ENCODE data around the gene SURF4. TPM values are rescaled to one million over a fixed set of nuclear protein-coding genes. Genes with fewer than 3 reads are reported as not detected.
A peak's percentile ranks its signal among the peaks of the same experiment; 100 is the strongest.

The SURF4 gene
- total RNA-seq, 2 experiments from 2014 or later = 90.7 to 94.6 TPM

- Histone ChIP-seq H3K27ac (ENCODE audit: low read depth in 1 of 2, low read length in 2 of 2) (no peak overlapping the region), H3K27me3 (ENCODE audit: control insufficient read depth in 1 of 2, insufficient read depth in 2 of 2, low read length in 2 of 2) (no peaks in the 10 kb centered on the region), H3K9me3 (ENCODE audit: control insufficient read depth in 1 of 2, insufficient read depth in 1 of 2, low read length in 2 of 2) (no peaks in the 10 kb centered on the region), H3K4me3 (ENCODE audit: low read length) (no peak overlapping the region), H3K36me3 (ENCODE audit: insufficient read depth, low read length) (peaks cover 44% of the 10 kb centered on the region), H3K4me1 (ENCODE audit: insufficient read depth, low read length) (peaks cover 9% of the 10 kb centered on the region)
- Mint-ChIP-seq H3K9me3 (no peaks in the 10 kb centered on the region), H3K27ac (no peak overlapping the region), H3K36me3 (ENCODE audit: low read depth) (peaks cover 49% of the 10 kb centered on the region), H3K4me3 (no peak overlapping the region), H3K27me3 (no peaks in the 10 kb centered on the region), H3K4me1 (ENCODE audit: low read depth) (peaks cover 6% of the 10 kb centered on the region)
- ChIA-PET CTCF (interaction anchor here (0.8 to 1.7 kb wide), 2 partner anchors 48 to 57 kb away, joined by 3 to 4 read pairs; partner anchors contain the start of genes MED22, RPL7A, SURF1 and SURF2), POLR2A (interaction anchor here (0.6 kb wide), 1 partner anchor 33 kb away, joined by 3 read pairs; no protein-coding TSS in a partner anchor)
- DNase-seq = no peak
- TF ChIP-seq, protein P1, sequence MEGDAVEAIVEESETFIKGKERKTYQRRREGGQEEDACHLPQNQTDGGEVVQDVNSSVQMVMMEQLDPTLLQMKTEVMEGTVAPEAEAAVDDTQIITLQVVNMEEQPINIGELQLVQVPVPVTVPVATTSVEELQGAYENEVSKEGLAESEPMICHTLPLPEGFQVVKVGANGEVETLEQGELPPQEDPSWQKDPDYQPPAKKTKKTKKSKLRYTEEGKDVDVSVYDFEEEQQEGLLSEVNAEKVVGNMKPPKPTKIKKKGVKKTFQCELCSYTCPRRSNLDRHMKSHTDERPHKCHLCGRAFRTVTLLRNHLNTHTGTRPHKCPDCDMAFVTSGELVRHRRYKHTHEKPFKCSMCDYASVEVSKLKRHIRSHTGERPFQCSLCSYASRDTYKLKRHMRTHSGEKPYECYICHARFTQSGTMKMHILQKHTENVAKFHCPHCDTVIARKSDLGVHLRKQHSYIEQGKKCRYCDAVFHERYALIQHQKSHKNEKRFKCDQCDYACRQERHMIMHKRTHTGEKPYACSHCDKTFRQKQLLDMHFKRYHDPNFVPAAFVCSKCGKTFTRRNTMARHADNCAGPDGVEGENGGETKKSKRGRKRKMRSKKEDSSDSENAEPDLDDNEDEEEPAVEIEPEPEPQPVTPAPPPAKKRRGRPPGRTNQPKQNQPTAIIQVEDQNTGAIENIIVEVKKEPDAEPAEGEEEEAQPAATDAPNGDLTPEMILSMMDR (IDR thresholded peaks at IDR 0.05) = no peak
- intact Hi-C loops (cut with DNase I, micrococcal nuclease) = loop anchor here (1.0 to 10.0 kb wide), 5 partner anchors 165 to 320 kb away; no protein-coding TSS in a partner anchor
- no peak for ATAC-seq (ENCODE audit: poor library complexity)
These were observed 28.7 kb upstream of the SURF4 start for GRCh38 chr9:133404454-133405002.

DNA sequence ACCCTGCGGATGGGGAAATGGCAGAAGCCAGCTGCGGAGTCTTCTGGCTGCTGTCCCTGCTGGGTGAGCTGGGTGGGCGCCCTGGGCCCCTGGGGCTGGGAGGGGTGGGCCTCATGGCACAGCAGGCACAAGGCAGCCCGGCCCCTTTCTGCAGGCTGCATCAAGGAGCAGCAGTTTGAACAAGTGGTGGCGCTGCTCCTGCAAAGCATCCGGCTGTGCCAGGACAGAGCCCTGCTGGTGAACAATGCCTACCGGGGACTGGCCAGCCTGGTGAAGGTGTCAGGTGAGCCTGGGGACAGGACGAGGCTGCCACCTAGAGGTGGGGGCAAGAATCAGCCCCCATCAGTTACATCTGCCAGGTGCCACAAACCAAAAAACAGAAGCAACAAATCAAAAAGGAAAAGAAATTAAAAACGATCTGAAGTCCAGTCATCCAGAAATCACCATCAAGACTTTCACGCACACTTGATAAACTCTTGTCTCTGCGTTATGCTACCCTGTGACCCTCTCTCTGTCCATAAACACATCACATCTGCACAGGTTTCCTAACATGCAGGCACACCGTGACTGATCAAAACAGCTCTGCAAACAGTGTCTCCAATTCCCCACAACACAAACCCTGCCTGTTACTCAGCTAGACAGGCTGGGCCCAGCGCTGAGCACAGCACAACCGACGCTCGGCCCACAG is 28.1 kb upstream of the SURF4 start:
- ChIA-PET CTCF (interaction anchor here (0.6 to 1.7 kb wide), 3 partner anchors 47 to 621 kb away, joined by 3 to 4 read pairs (median 3); partner anchors contain the start of genes BRD3OS, MED22, RPL7A and SURF1), POLR2A (no interaction called here)
- Mint-ChIP-seq H3K27ac (no peak overlapping the region), H3K27me3 (no peaks in the 10 kb centered on the region), H3K36me3 (ENCODE audit: low read depth) (peaks cover 43% of the 10 kb centered on the region), H3K4me3 (no peak overlapping the region), H3K4me1 (ENCODE audit: low read depth) (peaks cover 6% of the 10 kb centered on the region), H3K9me3 (no peaks in the 10 kb centered on the region)
- Histone ChIP-seq H3K4me3 (ENCODE audit: low read length) (no peak overlapping the region), H3K9me3 (ENCODE audit: control insufficient read depth in 1 of 2, insufficient read depth in 1 of 2, low read length in 2 of 2) (no peaks in the 10 kb centered on the region), H3K27me3 (ENCODE audit: control insufficient read depth in 1 of 2, insufficient read depth in 2 of 2, low read length in 2 of 2) (no peaks in the 10 kb centered on the region), H3K4me1 (ENCODE audit: insufficient read depth, low read length) (peaks cover 9% of the 10 kb centered on the region), H3K36me3 (ENCODE audit: insufficient read depth, low read length) (peaks cover 40% of the 10 kb centered on the region), H3K27ac (ENCODE audit: low read depth in 1 of 2, low read length in 2 of 2) (no peak overlapping the region)
- TF ChIP-seq, protein P1 (IDR thresholded peaks at IDR 0.05) = peak; percentile 80
- intact Hi-C loops (cut with DNase I, micrococcal nuclease) = loop anchor here (1.0 to 10.0 kb wide), 5 partner anchors 165 to 321 kb away; no protein-coding TSS in a partner anchor
- peak; percentile 44 to 79 (median 58) for DNase-seq
- peak; percentile 59 for ATAC-seq (ENCODE audit: poor library complexity)

DNA sequence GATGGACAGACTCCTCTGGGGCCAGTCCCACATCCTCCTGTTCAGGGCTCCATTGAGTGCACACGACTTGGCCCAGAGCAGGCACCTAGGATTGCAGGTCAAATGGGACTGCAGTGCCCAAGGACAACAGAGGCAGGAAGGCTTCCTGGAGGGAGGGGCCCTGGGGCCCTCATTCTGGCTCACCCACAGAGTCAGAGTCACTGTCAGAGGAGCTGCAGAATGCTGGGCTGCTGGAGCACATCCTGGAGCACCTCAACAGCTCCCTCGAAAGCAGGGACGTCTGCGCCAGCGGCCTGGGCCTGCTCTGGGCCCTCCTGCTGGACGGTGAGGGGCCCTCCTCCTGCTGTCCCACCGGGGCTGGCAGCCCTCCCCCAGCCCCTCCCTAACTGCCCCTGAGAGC is 26.8 kb upstream of the SURF4 start:
- TF ChIP-seq, protein P1 (IDR thresholded peaks at IDR 0.05) = no peak
- H3K36me3 ChIP-seq (ENCODE audit: insufficient read depth, low read length) = peaks cover 29% of the 10 kb centered on the region
- H3K27ac Mint-ChIP-seq = no peak overlapping the region
- no peaks in the 10 kb centered on the region for H3K27me3 Mint-ChIP-seq
- H3K27me3 ChIP-seq (ENCODE audit: control insufficient read depth in 1 of 2, insufficient read depth in 2 of 2, low read length in 2 of 2) = no peaks in the 10 kb centered on the region
- no peak overlapping the region for H3K27ac ChIP-seq (ENCODE audit: low read depth in 1 of 2, low read length in 2 of 2)
- intact Hi-C loops (cut with DNase I, micrococcal nuclease) = loop anchor here in 1 of 2 experiments (10.0 kb wide), 1 partner anchor 322 kb away; no protein-coding TSS in a partner anchor
- H3K4me3 Mint-ChIP-seq = no peak overlapping the region
- POLR2A ChIA-PET = no interaction called here
- H3K4me3 ChIP-seq (ENCODE audit: low read length) = no peak overlapping the region
- H3K4me1 Mint-ChIP-seq (ENCODE audit: low read depth) = peaks cover 6% of the 10 kb centered on the region
- H3K4me1 ChIP-seq (ENCODE audit: insufficient read depth, low read length) = peaks cover 9% of the 10 kb centered on the region
- no peak for ATAC-seq (ENCODE audit: poor library complexity)
- no peaks in the 10 kb centered on the region for H3K9me3 Mint-ChIP-seq
- no peak for DNase-seq
- CTCF ChIA-PET = interaction anchor here (1.7 kb wide), 1 partner anchor 46 kb away, joined by 4 read pairs; the partner anchor contains the start of genes SURF1 and SURF2
- peaks cover 35% of the 10 kb centered on the region for H3K36me3 Mint-ChIP-seq (ENCODE audit: low read depth)
- no peaks in the 10 kb centered on the region for H3K9me3 ChIP-seq (ENCODE audit: control insufficient read depth in 1 of 2, insufficient read depth in 1 of 2, low read length in 2 of 2)
